Motor neuron (in vitro differentiated cells): Measurements from ENCODE around the gene MYOM3. TPM values are rescaled to one million over a fixed set of nuclear protein-coding genes. Genes with fewer than 3 reads are reported as not detected.
A peak's percentile ranks its signal among the peaks of the same experiment; 100 is the strongest.
"Not testable (repeated sequence)": the region's sequence is repeated elsewhere in the genome, so short reads cannot be mapped to it uniquely, and the experiment has no call there.

ENCODE experiments used
- ATAC-seq, 8 experiments: fragments of 200-7000 bp; cut with Tn5 transposase; replicated peaks in 6 of 8; 2 replicates each; pipeline ENCODE4 v1.8.0; 2021; ENCODE audit warnings: mild to moderate bottlenecking in 8 of 8, moderate library complexity in 8 of 8
- H3K27ac ChIP-seq, 2 donors: fragments of 250-450 bp; sonication (Bioruptor Pico); 2 replicates each; pipeline ENCODE4 v1.9.0; 2021; ENCODE audit warnings: antibody characterized with exemption in 2 of 2, mild to moderate bottlenecking in 2 of 2, moderate library complexity in 1 of 2
- H3K4me1 ChIP-seq, 2 donors: fragments of 250-450 bp; sonication (Bioruptor Pico); replicated peaks in 1 of 2; 2 replicates each; pipeline ENCODE4 v1.6.1; 2021; ENCODE audit warnings: antibody characterized with exemption in 2 of 2, mild to moderate bottlenecking in 2 of 2, moderate library complexity in 1 of 2
- H3K4me3 ChIP-seq, 5 donors: fragments of 250-450 bp; sonication (Bioruptor Pico); 2 replicates each; pipeline ENCODE4 v1.9.0; 2021; ENCODE audit warnings: antibody characterized with exemption in 5 of 5, mild to moderate bottlenecking in 5 of 5, moderate library complexity in 4 of 5
- WGBS, 10 experiments: fragments of 450-650 bp; shearing (Covaris generic); methylation state at CpG; one replicate each; pipeline ENCODE4 v1.0.0; 2022; 5-methylcytosine and 5-hydroxymethylcytosine counted together
- in situ Hi-C, 9 experiments: fragments of 400-800 bp; cut with MboI; loops; one replicate each; pipeline ENCODE4 v1.15.0; 2021; ENCODE audit warnings: low sequenced_read_pairs in 9 of 9, low pct_unique_long_range_greater_than_20kb in 2 of 9; ENCODE audit not compliant: unreplicated experiment in 9 of 9
- total RNA-seq, 8 experiments: library from RNA; unstranded; fragments of 300-600 nt; gene quantifications; 2 replicates each; pipeline versions ENCODE4 v1.2.3 to v1.2.4, GENCODE V29; 2022

MYOM3 gene
- total RNA-seq, 8 experiments from 2014 or later: 0.05 to 1.2 (median 0.28) TPM

DNA sequence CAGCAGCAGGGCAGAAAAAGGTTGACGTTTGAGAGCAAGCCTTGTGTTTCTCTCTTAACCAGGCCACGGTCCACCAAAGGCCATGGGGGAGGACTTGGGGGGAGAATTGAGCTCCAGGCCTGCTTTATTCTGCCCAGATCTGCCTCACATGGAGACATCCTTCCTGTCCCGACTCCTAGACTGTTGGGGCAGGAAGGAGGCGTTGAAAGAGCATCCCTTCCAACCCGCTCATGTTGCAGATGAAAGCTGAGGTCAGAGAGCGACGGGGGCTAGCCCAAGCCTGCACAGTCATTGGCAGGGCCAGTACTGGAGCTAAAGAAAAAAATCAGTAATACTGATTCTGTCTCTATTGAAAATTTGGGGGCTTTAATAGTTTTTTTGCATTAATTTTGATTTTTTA lies 46.6 kb downstream of the MYOM3 start:
- no peak for ATAC-seq
- Histone ChIP-seq H3K27ac (no peak overlapping the region), H3K4me1 (no peaks in the 10 kb centered on the region), H3K4me3 (no peak overlapping the region)
- in situ Hi-C loops: loop anchor here in 1 of 9 experiments (25.0 kb wide), 1 partner anchor 322 kb away; no protein-coding TSS in a partner anchor
- WGBS, 10 experiments: 33 to 85% (median 70%) methylated on average over 1 to 7 of the region's 7 CpGs; no CpG with 5 or more reads in 1 of the 10 experiments

GRCh38 chr1:24062221-24062620 lies 49.7 kb downstream of the MYOM3 start:
- in situ Hi-C loops: loop anchor here in 1 of 9 experiments (25.0 kb wide), 1 partner anchor 325 kb away; no protein-coding TSS in a partner anchor
- no peak overlapping the region for H3K27ac ChIP-seq
- WGBS, 10 experiments: 0 to 100% (median 52%) methylated on average over 1 to 2 of the region's 2 CpGs; no CpG with 5 or more reads in 5 of the 10 experiments
- no peaks in the 10 kb centered on the region for H3K4me1 ChIP-seq
- ATAC-seq: peak in 1 of 8 experiments; percentile 42
- H3K4me3 ChIP-seq: no peak overlapping the region

- in situ Hi-C loops: loop anchor here in 1 of 9 experiments (25.0 kb wide), 1 partner anchor 327 kb away; no protein-coding TSS in a partner anchor
- Histone ChIP-seq H3K27ac (no peak overlapping the region), H3K4me3 (no peak overlapping the region), H3K4me1 (no peaks in the 10 kb centered on the region)
- 38 to 92% (median 78%) methylated on average over 2 to 11 of the region's 13 CpGs; no CpG with 5 or more reads in 2 of the 10 experiments for WGBS, 10 experiments
- no peak for ATAC-seq
Observed at GRCh38 chr1:24060482-24060881, 51.5 kb downstream of the MYOM3 start.

DNA sequence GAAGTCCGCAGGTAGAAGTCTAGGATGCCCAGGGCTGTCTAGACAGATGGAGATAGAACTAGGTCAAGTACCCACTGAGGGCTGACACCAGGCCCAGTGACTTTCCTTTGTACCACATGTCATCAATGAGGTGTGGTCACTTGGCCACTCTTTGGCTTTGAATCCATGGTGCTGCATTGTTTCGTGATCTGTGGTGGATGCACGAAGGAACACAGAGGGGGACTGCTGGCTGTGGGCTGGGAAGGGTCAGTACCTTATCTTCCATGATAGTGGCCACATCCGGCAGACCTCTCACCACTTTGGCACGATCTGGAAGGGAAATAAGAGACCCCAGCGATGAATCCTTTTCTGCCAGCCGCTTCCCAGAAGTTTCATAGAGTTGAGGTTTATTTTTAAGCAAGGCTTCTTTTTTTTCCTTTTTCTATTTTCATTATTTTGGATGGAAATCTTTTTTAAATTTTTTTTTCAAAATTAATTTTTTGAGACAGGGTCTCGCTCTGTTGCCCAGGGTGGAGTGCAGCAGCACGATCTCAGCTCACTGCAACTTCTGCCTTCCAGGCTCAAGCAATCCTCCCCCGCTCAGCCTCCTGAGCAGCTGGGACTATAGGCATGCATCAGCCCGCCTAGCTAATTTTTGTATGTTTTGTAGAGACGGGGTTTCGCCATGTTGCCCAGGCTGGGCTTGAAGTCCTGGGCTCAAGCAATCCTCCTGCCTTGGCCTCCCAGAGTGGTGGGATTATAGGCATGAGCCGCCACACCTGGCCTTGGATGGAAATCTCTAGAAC lies 53.1 kb downstream of the MYOM3 start:
- no peaks in the 10 kb centered on the region for H3K4me1 ChIP-seq
- no peak for ATAC-seq
- WGBS, 10 experiments: 60 to 100% (median 82%) methylated on average over 2 to 14 of the region's 14 CpGs
- no peak overlapping the region for H3K4me3 ChIP-seq
- H3K27ac ChIP-seq: no peak overlapping the region
- in situ Hi-C loops: loop anchor here in 1 of 9 experiments (25.0 kb wide), 1 partner anchor 328 kb away; no protein-coding TSS in a partner anchor

GRCh38 chr1:24057171-24057570 lies 54.8 kb downstream of the MYOM3 start:
- Histone ChIP-seq H3K4me3 (no peak overlapping the region), H3K4me1 (no peaks in the 10 kb centered on the region), H3K27ac (no peak overlapping the region)
- ATAC-seq: no peak
- 63 to 100% (median 92%) methylated on average over 2 to 11 of the region's 13 CpGs; no CpG with 5 or more reads in 5 of the 10 experiments for WGBS, 10 experiments
- in situ Hi-C loops: loop anchor here in 1 of 9 experiments (25.0 kb wide), 1 partner anchor 330 kb away; no protein-coding TSS in a partner anchor

GRCh38 chr1:24055681-24056080 lies 56.3 kb downstream of the MYOM3 start:
- H3K27ac ChIP-seq: no peak overlapping the region
- H3K4me3 ChIP-seq: no peak overlapping the region
- in situ Hi-C loops: loop anchor here in 1 of 9 experiments (25.0 kb wide), 1 partner anchor 332 kb away; no protein-coding TSS in a partner anchor
- 0 to 100% (median 75%) methylated on average over 1 to 6 of the region's 8 CpGs; no CpG with 5 or more reads in 2 of the 10 experiments for WGBS, 10 experiments
- no peak for ATAC-seq
- H3K4me1 ChIP-seq: no peaks in the 10 kb centered on the region

DNA sequence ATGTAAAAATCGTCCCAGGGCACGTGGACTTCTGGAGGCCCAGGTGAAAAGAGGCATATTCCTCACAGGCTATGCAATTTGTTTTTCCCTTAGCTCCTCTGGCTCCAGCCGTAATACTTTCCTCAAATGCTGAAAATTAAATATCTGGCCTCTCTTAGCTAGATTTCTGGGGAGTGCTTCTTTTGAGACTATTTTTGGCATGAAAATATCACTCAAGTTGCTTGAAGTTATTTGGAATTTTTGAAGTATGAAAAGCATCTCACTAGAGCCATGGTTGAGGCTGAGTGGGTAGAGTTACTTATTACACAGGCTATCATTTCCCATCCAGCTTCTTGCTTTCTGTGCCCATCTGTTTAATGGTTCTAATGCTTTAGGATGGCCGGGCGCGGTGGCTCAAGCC lies 59.7 kb downstream of the MYOM3 start:
- H3K27ac ChIP-seq: no peak overlapping the region
- peaks cover under 1 to 2% of the 10 kb centered on the region in 2 donors for H3K4me1 ChIP-seq
- ATAC-seq: no peak
- no peak overlapping the region for H3K4me3 ChIP-seq
- 33 to 93% (median 62%) methylated on average over 1 to 6 of the region's 6 CpGs for WGBS, 10 experiments
- in situ Hi-C loops: loop anchor here in 1 of 9 experiments (25.0 kb wide), 1 partner anchor 335 kb away; no protein-coding TSS in a partner anchor

- Histone ChIP-seq H3K27ac (no peak overlapping the region), H3K4me3 (no peak overlapping the region), H3K4me1 (peaks cover 5 to 9% of the 10 kb centered on the region in 2 donors)
- in situ Hi-C loops: loop anchor here in 1 of 9 experiments (25.0 kb wide), 1 partner anchor 336 kb away; no protein-coding TSS in a partner anchor
- ATAC-seq: no peak
- WGBS, 10 experiments: 47 to 94% (median 79%) methylated on average over 3 to 7 of the region's 7 CpGs
Observed at GRCh38 chr1:24051206-24051945, 60.6 kb downstream of the MYOM3 start.

GRCh38 chr1:24049733-24050132 lies 62.2 kb downstream of the MYOM3 start:
- H3K4me1 ChIP-seq: peaks cover 13 to 18% of the 10 kb centered on the region in 2 donors
- in situ Hi-C loops: loop anchor here in 1 of 9 experiments (25.0 kb wide), 1 partner anchor 338 kb away; no protein-coding TSS in a partner anchor
- ATAC-seq: no peak
- 79 to 100% (median 92%) methylated on average over 1 to 7 of the region's 7 CpGs for WGBS, 10 experiments
- H3K4me3 ChIP-seq: no peak overlapping the region
- H3K27ac ChIP-seq: no peak overlapping the region

DNA sequence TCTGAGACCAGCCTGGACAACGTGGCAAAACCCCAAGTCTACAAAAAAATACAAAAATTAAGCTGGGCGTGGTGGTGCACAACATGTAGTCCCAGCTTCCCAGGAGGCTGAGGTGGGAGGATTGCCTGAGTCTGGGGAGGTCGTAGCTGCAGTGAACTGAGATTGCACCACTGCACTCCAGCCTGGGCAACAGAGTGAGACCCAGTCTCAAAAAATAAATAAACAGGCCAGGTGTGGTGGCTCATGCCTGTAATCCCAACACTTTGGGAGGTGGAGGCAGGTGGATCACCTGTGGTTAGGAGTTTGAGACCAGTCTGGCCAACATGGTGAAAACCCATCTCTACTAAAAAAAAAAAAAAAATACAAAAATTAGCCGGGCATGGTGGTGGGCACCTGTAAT lies 63.0 kb downstream of the MYOM3 start:
- in situ Hi-C loops, ATAC-seq, H3K4me3 ChIP-seq, H3K27ac ChIP-seq: not testable (repeated sequence)
- 80 to 97% (median 91%) methylated on average over 1 to 4 of the region's 4 CpGs; no CpG with 5 or more reads in 6 of the 10 experiments for WGBS, 10 experiments
- peaks cover 13 to 18% of the 10 kb centered on the region in 2 donors for H3K4me1 ChIP-seq

DNA sequence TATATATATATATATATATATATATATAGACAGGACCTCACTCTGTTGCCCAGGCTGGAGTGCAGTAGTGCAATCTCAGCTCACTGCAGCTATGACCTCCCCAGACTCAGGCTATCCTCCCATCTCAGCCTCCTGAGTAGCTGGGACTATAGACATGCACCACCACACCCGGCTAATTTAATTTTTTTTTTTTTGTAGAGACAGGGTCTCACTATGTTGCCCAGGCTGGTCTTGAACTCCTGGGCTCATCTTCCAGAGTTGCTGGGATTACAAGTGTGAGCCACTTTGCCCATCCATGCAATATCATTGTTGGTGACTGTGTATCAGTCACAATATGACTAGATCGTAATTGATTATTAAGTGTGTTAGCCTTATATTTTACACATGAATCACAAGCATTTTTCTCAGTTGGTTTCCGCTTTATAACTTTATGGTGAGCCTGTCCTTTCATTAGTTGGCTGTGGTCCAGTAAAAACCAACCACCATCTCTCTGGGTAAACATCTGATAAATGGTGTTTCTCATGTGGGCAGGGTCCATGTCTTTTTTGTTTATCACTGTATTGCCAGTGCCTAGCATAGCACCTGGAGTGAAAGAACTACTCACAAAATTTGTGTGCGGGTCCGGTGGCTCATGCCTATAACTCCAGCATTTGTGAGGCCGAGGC lies 63.6 kb downstream of the MYOM3 start:
- Histone ChIP-seq H3K27ac (no peak overlapping the region), H3K4me3 (no peak overlapping the region), H3K4me1 (peaks cover 13 to 18% of the 10 kb centered on the region in 2 donors)
- in situ Hi-C loops: no loop called here
- 77 to 100% (median 96%) methylated on average over 1 to 6 of the region's 6 CpGs; no CpG with 5 or more reads in 1 of the 10 experiments for WGBS, 10 experiments
- no peak for ATAC-seq

GRCh38 chr1:24047110-24047477 lies 64.8 kb downstream of the MYOM3 start:
- peaks cover 14 to 18% of the 10 kb centered on the region in 2 donors for H3K4me1 ChIP-seq
- 18 to 100% (median 88%) methylated on average over 1 to 3 of the region's 3 CpGs; no CpG with 5 or more reads in 4 of the 10 experiments for WGBS, 10 experiments
- in situ Hi-C loops: no loop called here
- H3K4me3 ChIP-seq: no peak overlapping the region
- H3K27ac ChIP-seq: no peak overlapping the region
- ATAC-seq: peak in 2 of 8 experiments; percentile 75 to 83
